ENCODE results near the gene EGLN1. TPM values are rescaled to one million over a fixed set of nuclear protein-coding genes. Genes with fewer than 3 reads are reported as not detected.

The EGLN1 gene
- polyA plus RNA-seq, 1 of the 3 experiments (the other 2 are of a cell fraction) = 10.7 TPM

DNA sequence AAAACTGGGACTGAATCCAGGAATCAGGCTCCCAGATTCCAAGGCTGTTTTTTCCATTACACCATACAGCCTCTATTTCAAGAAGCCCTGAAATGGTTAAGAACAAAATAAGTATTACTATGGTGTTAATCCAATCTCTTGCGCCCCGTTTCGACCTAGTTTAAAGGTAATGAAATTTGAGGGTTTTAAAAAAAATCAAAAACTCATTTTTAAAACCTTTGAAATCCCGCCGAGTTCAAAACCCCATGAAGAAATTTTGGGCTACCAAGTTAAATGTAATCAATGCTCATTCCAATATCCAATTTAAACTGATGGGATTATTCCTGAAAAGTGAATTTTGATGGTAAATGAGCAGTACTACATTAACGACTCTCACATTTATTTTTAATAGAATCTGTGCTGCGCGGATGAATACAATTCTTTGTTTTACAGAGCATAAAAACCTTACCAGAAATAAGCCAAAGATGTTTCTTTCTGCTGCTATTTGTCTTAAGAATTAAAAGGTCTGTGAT lies 767 bp upstream of the EGLN1 start:
- ChIA-PET CTCF (interaction anchor here (0.7 kb wide), 1 partner anchor 127 kb away, joined by 3 read pairs; no protein-coding TSS in a partner anchor), POLR2A (no interaction called here)
- Histone ChIP-seq H3K27me3 (ENCODE audit: insufficient read depth) (no peaks in the 10 kb centered on the region), H3K9me3 (no peaks in the 10 kb centered on the region), H3K79me2 (ENCODE audit: insufficient read depth) (peaks cover 38% of the 10 kb centered on the region), H4K20me1 (ENCODE audit: insufficient read depth) (peaks cover 33% of the 10 kb centered on the region), H3K36me3 (replicated peaks in 1 of 2; ENCODE audit: control insufficient read depth in 1 of 2, insufficient read depth in 2 of 2, low read length in 1 of 2) (no peaks in the 10 kb centered on the region), H3K4me1 (ENCODE audit: control insufficient read depth in 1 of 2, insufficient read depth in 2 of 2, low read depth in 1 of 2, low read length in 1 of 2) (peaks cover 8 to 24% of the 10 kb centered on the region in 2 experiments; a peak in 2 of 4 replicates), H3K27ac (ENCODE audit: low read depth in 2 of 2, low read length in 1 of 2) (peak overlapping the region; percentile 87 to 99), H3K9me2 (no peaks in the 10 kb centered on the region), H3K4me3 (ENCODE audit: low read depth in 2 of 2, low read length in 1 of 2) (peak overlapping the region; percentile 74 to 95), H3F3A (replicated peaks; ENCODE audit: insufficient read depth) (peaks cover 7% of the 10 kb centered on the region), H3K4me2 (peak overlapping the region; percentile 77), H2AFZ (ENCODE audit: low read depth) (peak overlapping the region; percentile 88), H3K9ac (peak overlapping the region; percentile 79)
- DNase-seq = no peak
- WGBS (ENCODE audit: low lambda C conversion rate) = 50% methylated on average over 8 of the region's 8 CpGs
- TF ChIP-seq TEAD4 (IDR thresholded peaks at IDR 0.05; ENCODE audit: borderline replicate concordance, insufficient read depth) (0 out of 2 replicates have a peak, but pooled peaks have one; percentile 34), SIN3A (IDR thresholded peaks at IDR 0.05; ENCODE audit: borderline replicate concordance, low read depth, low read length) (no peak), USF1 (IDR thresholded peaks at IDR 0.05; ENCODE audit: borderline replicate concordance, low read depth) (0 out of 2 replicates have a peak, but pooled peaks have one; percentile 2)

- no peaks in the 10 kb centered on the region for H3K27me3 ChIP-seq (ENCODE audit: insufficient read depth)
- peak overlapping the region; percentile 83 for H3K9ac ChIP-seq
- peaks cover 51% of the 10 kb centered on the region for H3K79me2 ChIP-seq (ENCODE audit: insufficient read depth)
- no peak for DNase-seq
- H3K27ac ChIP-seq (ENCODE audit: low read depth in 2 of 2, low read length in 1 of 2) = peak overlapping the region; percentile 87 to 99
- TF ChIP-seq TEAD4 (IDR thresholded peaks at IDR 0.05; ENCODE audit: borderline replicate concordance, insufficient read depth) = no peak
- TF ChIP-seq GATA2 (CRISPR knock-in tag; IDR thresholded peaks at IDR 0.05) = no peak
- TF ChIP-seq MXI1 (IDR thresholded peaks at IDR 0.05; ENCODE audit: low read depth, low read length) = peak; percentile 7; the same call in 1 of the 2 replicates
- no peak for TF ChIP-seq ELF1 (IDR thresholded peaks at IDR 0.05)
- TF ChIP-seq EP300 (IDR thresholded peaks at IDR 0.05; ENCODE audit: borderline replicate concordance in 1 of 2, low read depth in 1 of 2, low read length in 1 of 2) = peak in 1 of 2 experiments; percentile 8; a peak in 1 of 4 replicates
- no peak for TF ChIP-seq CTCF (IDR thresholded peaks at IDR 0.05)
- no peak for TF ChIP-seq RAD21 (IDR thresholded peaks at IDR 0.05; ENCODE audit: low read length)
- no peak for TF ChIP-seq GABPA (IDR thresholded peaks at IDR 0.05; ENCODE audit: low read depth)
- no peak for TF ChIP-seq USF1 (IDR thresholded peaks at IDR 0.05; ENCODE audit: borderline replicate concordance, low read depth)
- 0 out of 2 replicates have a peak, but pooled peaks have one; percentile 14 for TF ChIP-seq SIN3A (IDR thresholded peaks at IDR 0.05; ENCODE audit: borderline replicate concordance, low read depth, low read length)
- H3K9me3 ChIP-seq = no peaks in the 10 kb centered on the region
- 0% methylated on average over 14 of the region's 53 CpGs for WGBS (ENCODE audit: low lambda C conversion rate)
- H3K9me2 ChIP-seq = no peaks in the 10 kb centered on the region
- H3F3A ChIP-seq (replicated peaks; ENCODE audit: insufficient read depth) = peaks cover 11% of the 10 kb centered on the region
- H3K4me1 ChIP-seq (ENCODE audit: control insufficient read depth in 1 of 2, insufficient read depth in 2 of 2, low read depth in 1 of 2, low read length in 1 of 2) = peaks cover 13 to 35% of the 10 kb centered on the region in 2 experiments; a peak in 3 of 4 replicates
- peak overlapping the region; percentile 80; the same call in 1 of the 2 replicates for H3K4me2 ChIP-seq
- ChIA-PET CTCF (interaction anchor here (1.0 to 1.3 kb wide), 2 partner anchors 9 to 52 kb away, joined by 3 read pairs; no protein-coding TSS in a partner anchor), POLR2A (interaction anchor here (0.7 to 1.3 kb wide), 4 partner anchors 15 to 169 kb away, joined by 3 to 4 read pairs (median 3); partner anchors contain the start of genes EXOC8 and SPRTN)
- H2AFZ ChIP-seq (ENCODE audit: low read depth) = no peak overlapping the region
- H3K4me3 ChIP-seq (ENCODE audit: low read depth in 2 of 2, low read length in 1 of 2) = peak overlapping the region; percentile 80 to 95
- peaks cover 46% of the 10 kb centered on the region for H4K20me1 ChIP-seq (ENCODE audit: insufficient read depth)
- no peaks in the 10 kb centered on the region for H3K36me3 ChIP-seq (replicated peaks in 1 of 2; ENCODE audit: control insufficient read depth in 1 of 2, insufficient read depth in 2 of 2, low read length in 1 of 2)
Observed at GRCh38 chr1:231421546-231421970, 529 bp downstream of the EGLN1 start.

Data from SK-N-SH (cell line).